Coronary artery (tissue), 2 donors: ENCODE data around the gene ERI2.

ENCODE experiments used
- DNase-seq: peaks from one replicate; pipeline ENCODE4 v3.0.0-alpha.2; 2017; ENCODE audit warnings: low spot score
- H3K27ac ChIP-seq, 2 donors: fragments of 200-600 bp; sonication (generic); one replicate each; pipeline ENCODE4 v1.5.1; 2016 to 2019
- H3K4me3 ChIP-seq: fragments of 200-600 bp; sonication (generic); 2 replicates; pipeline ENCODE4 v1.5.1; 2016; ENCODE audit warnings: mild to moderate bottlenecking, moderate library complexity
- CTCF ChIP-seq: fragments of 200-600 bp; sonication (generic); IDR thresholded peaks from one replicate; pipeline ENCODE4 v1.5.1; 2019; ENCODE audit warnings: antibody characterized with exemption

The ERI2 gene

DNA sequence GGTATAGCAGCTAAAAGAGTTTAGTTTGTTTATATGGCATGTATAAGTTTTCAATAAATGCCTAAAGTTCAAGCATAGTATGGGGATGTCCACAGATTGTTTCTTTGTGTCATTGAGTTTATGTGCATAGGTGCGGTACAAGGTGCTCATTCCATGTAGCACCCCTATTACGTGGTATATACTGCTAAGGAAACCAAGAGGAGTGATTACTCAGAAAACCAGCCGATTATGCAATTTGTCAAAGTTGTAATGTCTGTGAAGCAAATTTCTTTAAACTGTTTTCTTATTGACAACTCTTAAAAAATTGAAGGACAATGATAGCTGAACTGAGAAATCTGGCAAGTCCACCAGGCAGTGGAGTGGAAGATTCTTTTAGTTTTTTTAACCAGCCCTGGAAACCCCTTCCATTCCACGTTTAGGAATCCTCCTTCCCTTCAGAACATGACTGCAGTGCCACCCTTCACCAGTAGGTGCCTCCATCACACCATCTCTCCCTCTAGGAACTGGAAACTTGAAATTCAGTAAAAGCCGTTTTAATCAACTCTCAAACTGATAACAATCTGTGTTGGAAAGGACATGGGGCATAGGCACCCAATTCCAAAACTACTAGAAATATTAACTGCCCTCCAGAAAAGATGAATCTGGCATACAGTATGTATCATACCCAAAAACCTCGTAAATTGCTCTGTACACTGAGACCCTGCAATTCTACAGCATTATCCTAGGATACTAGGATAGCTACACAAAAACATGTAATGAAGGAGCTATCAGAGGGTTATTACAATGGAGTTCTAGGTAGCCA, 43.5 kb upstream of the ERI2 start:
- TF ChIP-seq CTCF: peak; percentile 96
- Histone ChIP-seq H3K27ac (peak overlapping the region; percentile 73 to 89), H3K4me3 (no peak overlapping the region)
- DNase-seq: no peak

GRCh38 chr16:20847550-20847949, 41.3 kb upstream of the ERI2 start:
- no peak overlapping the region for H3K4me3 ChIP-seq
- DNase-seq: no peak
- no peak for TF ChIP-seq CTCF
- H3K27ac ChIP-seq: no peak overlapping the region

DNA sequence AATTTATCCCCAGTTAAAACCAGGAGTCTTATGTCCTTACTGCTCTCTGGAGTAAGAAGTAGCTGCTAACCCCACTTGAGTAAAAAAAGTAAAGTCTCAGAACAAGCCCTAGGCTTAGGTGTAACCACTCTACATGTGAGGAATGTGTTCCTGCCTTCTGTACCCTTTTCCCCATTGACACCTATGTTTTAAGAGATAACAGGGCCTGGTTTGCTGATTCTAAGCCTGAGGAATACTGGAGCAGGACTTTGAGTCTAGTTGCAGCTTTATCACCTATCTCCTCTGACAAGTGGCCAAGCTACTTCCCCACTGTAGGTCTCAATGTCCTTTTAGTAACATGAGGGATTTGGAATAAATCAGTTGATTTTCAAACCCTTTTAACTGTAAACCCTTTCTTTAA, 40.3 kb upstream of the ERI2 start:
- Histone ChIP-seq H3K27ac (no peak overlapping the region), H3K4me3 (no peak overlapping the region)
- TF ChIP-seq CTCF: no peak
- DNase-seq: no peak

DNA sequence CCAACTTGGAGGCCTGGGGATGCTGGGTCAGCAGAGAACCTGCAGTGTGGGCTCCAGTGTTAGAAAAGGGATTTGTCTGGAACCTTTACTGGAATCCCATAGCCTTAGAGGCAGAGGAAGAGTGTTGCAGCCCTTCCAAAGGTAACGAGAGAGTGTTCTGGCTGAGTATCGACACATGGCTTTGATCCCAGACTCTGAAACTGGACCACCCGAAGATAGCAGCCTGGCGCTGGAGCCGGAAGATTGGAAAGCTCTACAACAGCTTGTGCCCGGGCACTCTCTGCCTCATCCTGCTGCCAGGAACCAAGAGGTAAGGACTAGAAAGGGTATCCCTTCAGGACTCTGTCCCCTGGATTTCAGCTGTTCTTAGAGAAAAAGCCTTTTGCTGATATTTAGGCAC, 39.8 kb upstream of the ERI2 start:
- Histone ChIP-seq H3K4me3 (no peak overlapping the region), H3K27ac (no peak overlapping the region)
- TF ChIP-seq CTCF: no peak
- no peak for DNase-seq

DNA sequence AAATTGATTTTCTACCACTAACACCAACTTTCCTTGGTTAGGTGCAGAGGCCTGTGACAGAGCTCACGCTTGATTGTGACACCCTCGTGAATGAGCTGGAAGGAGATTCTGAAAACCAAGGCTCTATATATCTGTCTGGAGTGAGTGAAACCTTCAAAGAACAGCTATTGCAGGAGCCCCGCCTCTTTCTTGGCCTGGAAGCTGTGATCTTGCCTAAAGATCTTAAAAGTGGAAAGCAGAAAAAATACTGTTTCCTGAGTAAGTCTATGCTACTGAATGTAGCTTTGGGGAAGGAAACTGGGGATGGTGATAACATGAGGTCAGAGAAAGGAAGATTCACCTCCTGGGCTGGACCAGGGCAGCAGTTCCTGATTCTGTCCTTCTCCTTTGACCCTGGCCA, 38.3 kb upstream of the ERI2 start:
- H3K27ac ChIP-seq: no peak overlapping the region
- no peak for TF ChIP-seq CTCF
- H3K4me3 ChIP-seq: no peak overlapping the region
- DNase-seq: no peak

DNA sequence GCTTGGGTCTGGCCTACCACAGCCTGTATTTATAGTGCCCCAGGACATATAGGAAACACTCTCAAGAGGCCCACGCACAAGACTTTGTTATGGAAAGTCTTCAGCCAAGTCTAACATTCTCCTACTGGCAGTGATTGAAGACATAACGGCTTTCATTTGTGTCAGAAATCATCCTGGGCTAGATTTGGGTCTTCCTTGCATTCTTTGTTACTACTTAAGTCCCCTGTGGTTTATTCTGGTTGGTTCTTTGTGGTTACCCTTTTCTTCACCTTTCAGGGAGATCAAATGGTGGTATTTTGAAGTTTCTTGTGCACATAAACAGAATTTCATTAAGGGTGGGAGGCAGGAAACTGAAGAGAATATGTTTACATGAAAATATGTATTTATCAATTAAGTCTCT, 37.8 kb upstream of the ERI2 start:
- no peak overlapping the region for H3K4me3 ChIP-seq
- no peak for TF ChIP-seq CTCF
- DNase-seq: no peak
- H3K27ac ChIP-seq: no peak overlapping the region

DNA sequence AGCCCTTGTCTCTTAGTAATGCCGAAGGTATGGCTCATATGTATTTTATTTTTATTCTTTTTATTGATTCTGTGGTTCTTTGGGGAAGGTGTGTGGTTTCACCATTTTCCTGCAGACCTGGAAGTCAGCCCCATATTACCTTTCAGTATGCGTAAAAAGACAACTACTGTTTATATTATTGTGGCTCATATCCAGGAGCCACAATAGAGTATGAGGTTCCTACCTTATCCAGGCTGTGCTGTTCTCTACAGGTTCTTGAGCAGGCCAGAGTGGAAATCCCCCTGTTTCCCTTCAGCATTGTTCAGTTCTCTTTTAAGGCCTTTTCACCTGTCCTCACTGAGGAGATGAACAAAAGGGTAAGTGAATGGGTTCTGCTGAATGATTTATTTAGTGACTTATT, 33.2 kb upstream of the ERI2 start:
- Histone ChIP-seq H3K27ac (no peak overlapping the region), H3K4me3 (no peak overlapping the region)
- DNase-seq: no peak
- no peak for TF ChIP-seq CTCF
